GM23248 (cell line): ENCODE measurements around the gene STAC.

Experiments
- EZH2 ChIP-seq: fragments of 200-600 bp; sonication (generic); IDR thresholded peaks from 2 replicates; pipeline ENCODE4 v1.6.1; 2018; ENCODE audit warnings: antibody characterized with exemption, mild to moderate bottlenecking; ENCODE audit not compliant: insufficient read depth, poor library complexity, severe bottlenecking
- EZH2phosphoT487 ChIP-seq: fragments of 200-600 bp; sonication (generic); IDR thresholded peaks from 2 replicates; pipeline ENCODE4 v1.6.1; 2018; ENCODE audit warnings: antibody characterized with exemption, moderate library complexity, mild to moderate bottlenecking, low read depth; ENCODE audit not compliant: insufficient read depth

GRCh38 chr3:36501616-36502015 lies 121.3 kb downstream of the STAC start:
- TF ChIP-seq EZH2phosphoT487: no peak
- TF ChIP-seq EZH2: no peak
